Right atrium auricular region (tissue), 2 donors: ENCODE results near the gene ADRA2C. TPM values are rescaled to one million over a fixed set of nuclear protein-coding genes. Genes with fewer than 3 reads are reported as not detected.

ENCODE experiments used
- DNase-seq: peaks from one replicate; pipeline ENCODE4 v3.0.0-alpha.2; 2019; ENCODE audit warnings: low spot score
- H3K27ac ChIP-seq, 2 donors: fragments of 200-600 bp; sonication (generic); 1 replicate in 1 of 2; 2 replicates in 1 of 2; pipeline ENCODE4 v1.5.1; 2016 to 2019
- H3K27me3 ChIP-seq, 2 donors: fragments of 200-600 bp; sonication (generic); one replicate each; pipeline versions ENCODE4 v1.5.1 to v1.6.0; 2017 to 2019
- H3K36me3 ChIP-seq: fragments of 200-600 bp; sonication (generic); one replicate; pipeline ENCODE4 v1.5.1; 2016
- H3K4me1 ChIP-seq, 2 donors: fragments of 200-600 bp; sonication (generic); one replicate each; pipeline versions ENCODE4 v1.5.1 to v1.6.0; 2017 to 2019
- H3K4me3 ChIP-seq, 2 donors: fragments of 200-600 bp; sonication (generic); 1 replicate in 1 of 2; 2 replicates in 1 of 2; pipeline ENCODE4 v1.5.1; 2017 to 2019; ENCODE audit warnings: mild to moderate bottlenecking in 1 of 2, moderate library complexity in 1 of 2
- H3K9me3 ChIP-seq, 2 donors: fragments of 200-600 bp; sonication (generic); one replicate each; pipeline ENCODE4 v1.5.1; 2019
- CTCF ChIP-seq, 2 donors: fragments of 200-600 bp; sonication (generic); IDR thresholded peaks; one replicate each; pipeline ENCODE4 v1.5.1; 2019; ENCODE audit warnings: antibody characterized with exemption in 2 of 2
- total RNA-seq, 2 donors: library from RNA; depleted of rRNA; stranded (reverse); fragments of >200 nt; gene quantifications; one replicate each; pipeline ENCODE4 v1.1.0, GENCODE V29; 2016

ADRA2C gene
- total RNA-seq, 2 donors from 2014 or later, result 2.6 to 3.1 TPM

- no peak overlapping the region for H3K27ac ChIP-seq
- no peak for TF ChIP-seq CTCF (IDR thresholded peaks at IDR 0.05)
Measured at GRCh38 chr4:3762264-3762663, 3.9 kb upstream of the ADRA2C start.

GRCh38 chr4:3762753-3763549 lies 3.2 kb upstream of the ADRA2C start:
- Histone ChIP-seq H3K27ac (no peak overlapping the region), H3K4me3 (no peak overlapping the region), H3K27me3 (peaks cover 0 to 9% of the 10 kb centered on the region in 2 donors), H3K36me3 (no peaks in the 10 kb centered on the region), H3K4me1 (peaks cover 0 to 12% of the 10 kb centered on the region in 2 donors), H3K9me3 (no peaks in the 10 kb centered on the region)
- no peak for TF ChIP-seq CTCF (IDR thresholded peaks at IDR 0.05)
- DNase-seq, result no peak

More at GRCh38 chr4:3762264-3762663, 3.9 kb upstream of the ADRA2C start:
- Histone ChIP-seq H3K4me1 (peaks cover 0 to 12% of the 10 kb centered on the region in 2 donors), H3K27me3 (peaks cover 0 to 5% of the 10 kb centered on the region in 2 donors), H3K36me3 (no peaks in the 10 kb centered on the region), H3K9me3 (no peaks in the 10 kb centered on the region), H3K4me3 (no peak overlapping the region)
- no peak for DNase-seq

GRCh38 chr4:3765271-3766035 lies 732 bp upstream of the ADRA2C start:
- no peak for TF ChIP-seq CTCF (IDR thresholded peaks at IDR 0.05)
- H3K27me3 ChIP-seq, result peaks cover 0 to 15% of the 10 kb centered on the region in 2 donors
- DNase-seq, result no peak
- H3K36me3 ChIP-seq, result no peaks in the 10 kb centered on the region
- no peak overlapping the region for H3K27ac ChIP-seq
- no peaks in the 10 kb centered on the region for H3K9me3 ChIP-seq
- peak overlapping the region; percentile 21 to 48 for H3K4me3 ChIP-seq
- peaks cover 0 to 12% of the 10 kb centered on the region in 2 donors for H3K4me1 ChIP-seq

GRCh38 chr4:3766785-3767569 lies 792 bp downstream of the ADRA2C start:
- no peaks in the 10 kb centered on the region for H3K36me3 ChIP-seq
- no peak for DNase-seq
- H3K27ac ChIP-seq, result no peak overlapping the region
- H3K27me3 ChIP-seq, result peaks cover 0 to 15% of the 10 kb centered on the region in 2 donors
- no peak for TF ChIP-seq CTCF (IDR thresholded peaks at IDR 0.05)
- peak overlapping the region; percentile 25 to 48 for H3K4me3 ChIP-seq
- H3K4me1 ChIP-seq, result peaks cover 0 to 12% of the 10 kb centered on the region in 2 donors
- H3K9me3 ChIP-seq, result no peaks in the 10 kb centered on the region

- peaks cover 0 to 15% of the 10 kb centered on the region in 2 donors for H3K27me3 ChIP-seq
- TF ChIP-seq CTCF (IDR thresholded peaks at IDR 0.05), result no peak
- no peak overlapping the region for H3K4me3 ChIP-seq
- no peaks in the 10 kb centered on the region for H3K36me3 ChIP-seq
- H3K4me1 ChIP-seq, result peaks cover 0 to 12% of the 10 kb centered on the region in 2 donors
- DNase-seq, result no peak
- no peaks in the 10 kb centered on the region for H3K9me3 ChIP-seq
- no peak overlapping the region for H3K27ac ChIP-seq
Measured at GRCh38 chr4:3767570-3768288, 1.5 kb downstream of the ADRA2C start.
